ENCODE measurements around the gene FRMD3. TPM values are rescaled to one million over a fixed set of nuclear protein-coding genes. Genes with fewer than 3 reads are reported as not detected.

Gene FRMD3
- total and polyA plus RNA-seq, 8 donors = 1.3 to 18.0 (median 4.1) TPM

DNA sequence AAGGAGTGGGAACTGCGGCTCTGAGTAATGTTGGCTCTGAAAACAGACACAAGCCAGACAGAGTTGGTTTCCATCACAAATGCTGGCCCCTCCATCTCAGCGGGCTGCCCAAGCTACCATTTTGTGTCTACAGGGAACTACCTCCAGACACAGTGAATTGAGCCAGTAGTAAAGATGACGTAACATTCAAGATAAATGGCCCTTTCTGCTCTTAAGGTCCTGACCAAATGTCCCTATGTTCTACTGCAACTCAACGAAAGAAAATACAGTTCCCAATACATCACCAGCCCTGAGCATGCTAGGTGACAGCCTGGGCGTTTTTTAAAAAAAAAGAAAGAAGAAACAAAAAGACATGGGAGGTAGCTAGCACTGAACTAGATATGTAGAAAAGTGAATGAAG lies 247.5 kb downstream of the FRMD3 start:
- Histone ChIP-seq H3K27ac (no peak overlapping the region), H3K4me1 (no peaks in the 10 kb centered on the region), H3K4me3 (no peak overlapping the region), H3K9me3 (no peaks in the 10 kb centered on the region), H3K36me3 (no peaks in the 10 kb centered on the region), H3K27me3 (no peaks in the 10 kb centered on the region)
- TF ChIP-seq POLR2AphosphoS5 (IDR thresholded peaks at IDR 0.05) = no peak
- no peak for TF ChIP-seq POLR2A (IDR thresholded peaks at IDR 0.05)
- TF ChIP-seq, protein P1, sequence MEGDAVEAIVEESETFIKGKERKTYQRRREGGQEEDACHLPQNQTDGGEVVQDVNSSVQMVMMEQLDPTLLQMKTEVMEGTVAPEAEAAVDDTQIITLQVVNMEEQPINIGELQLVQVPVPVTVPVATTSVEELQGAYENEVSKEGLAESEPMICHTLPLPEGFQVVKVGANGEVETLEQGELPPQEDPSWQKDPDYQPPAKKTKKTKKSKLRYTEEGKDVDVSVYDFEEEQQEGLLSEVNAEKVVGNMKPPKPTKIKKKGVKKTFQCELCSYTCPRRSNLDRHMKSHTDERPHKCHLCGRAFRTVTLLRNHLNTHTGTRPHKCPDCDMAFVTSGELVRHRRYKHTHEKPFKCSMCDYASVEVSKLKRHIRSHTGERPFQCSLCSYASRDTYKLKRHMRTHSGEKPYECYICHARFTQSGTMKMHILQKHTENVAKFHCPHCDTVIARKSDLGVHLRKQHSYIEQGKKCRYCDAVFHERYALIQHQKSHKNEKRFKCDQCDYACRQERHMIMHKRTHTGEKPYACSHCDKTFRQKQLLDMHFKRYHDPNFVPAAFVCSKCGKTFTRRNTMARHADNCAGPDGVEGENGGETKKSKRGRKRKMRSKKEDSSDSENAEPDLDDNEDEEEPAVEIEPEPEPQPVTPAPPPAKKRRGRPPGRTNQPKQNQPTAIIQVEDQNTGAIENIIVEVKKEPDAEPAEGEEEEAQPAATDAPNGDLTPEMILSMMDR (IDR thresholded peaks at IDR 0.05) = no peak
- TF ChIP-seq EP300 (IDR thresholded peaks at IDR 0.05) = no peak
- 34 to 67% (median 57%) methylated on average over 5 of the region's 5 CpGs for WGBS, 5 donors
- intact Hi-C loops (cut with DNase I; ENCODE audit: low total_unique reads) = no loop called here
- DNase-seq = no peak

DNA sequence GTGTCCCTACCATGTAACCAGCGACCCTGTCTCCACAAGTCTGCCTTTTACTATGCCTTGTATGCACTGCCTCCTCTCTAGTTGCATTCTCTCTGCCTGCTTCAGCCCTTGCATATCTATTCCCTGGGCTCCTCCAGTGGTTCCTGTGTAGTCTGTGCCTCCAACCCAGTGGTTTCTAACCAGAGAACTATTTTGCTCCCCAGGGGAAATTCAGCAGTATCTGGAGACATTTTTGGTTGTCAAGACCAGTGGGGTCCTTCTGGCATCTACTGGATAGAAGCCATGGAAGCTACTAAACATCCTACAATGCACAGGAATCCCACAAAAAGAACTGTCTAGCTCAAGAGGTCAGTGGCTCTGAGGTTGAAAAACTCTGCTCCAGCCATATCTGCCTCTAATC lies 251.2 kb downstream of the FRMD3 start:
- TF ChIP-seq POLR2AphosphoS5 (IDR thresholded peaks at IDR 0.05) = no peak
- no peak for TF ChIP-seq EP300 (IDR thresholded peaks at IDR 0.05)
- TF ChIP-seq, protein P1 (IDR thresholded peaks at IDR 0.05) = no peak
- no peak for TF ChIP-seq POLR2A (IDR thresholded peaks at IDR 0.05)
- intact Hi-C loops (cut with DNase I; ENCODE audit: low total_unique reads) = no loop called here
- H3K4me1 ChIP-seq = no peaks in the 10 kb centered on the region
- no peak overlapping the region for H3K4me3 ChIP-seq
- DNase-seq = no peak
- no peak overlapping the region for H3K27ac ChIP-seq
- 80 to 100% (median 85%) methylated on average over 1 of the region's 1 CpG for WGBS, 5 donors
- H3K9me3 ChIP-seq = no peaks in the 10 kb centered on the region
- H3K36me3 ChIP-seq = no peaks in the 10 kb centered on the region
- H3K27me3 ChIP-seq = no peaks in the 10 kb centered on the region

DNA sequence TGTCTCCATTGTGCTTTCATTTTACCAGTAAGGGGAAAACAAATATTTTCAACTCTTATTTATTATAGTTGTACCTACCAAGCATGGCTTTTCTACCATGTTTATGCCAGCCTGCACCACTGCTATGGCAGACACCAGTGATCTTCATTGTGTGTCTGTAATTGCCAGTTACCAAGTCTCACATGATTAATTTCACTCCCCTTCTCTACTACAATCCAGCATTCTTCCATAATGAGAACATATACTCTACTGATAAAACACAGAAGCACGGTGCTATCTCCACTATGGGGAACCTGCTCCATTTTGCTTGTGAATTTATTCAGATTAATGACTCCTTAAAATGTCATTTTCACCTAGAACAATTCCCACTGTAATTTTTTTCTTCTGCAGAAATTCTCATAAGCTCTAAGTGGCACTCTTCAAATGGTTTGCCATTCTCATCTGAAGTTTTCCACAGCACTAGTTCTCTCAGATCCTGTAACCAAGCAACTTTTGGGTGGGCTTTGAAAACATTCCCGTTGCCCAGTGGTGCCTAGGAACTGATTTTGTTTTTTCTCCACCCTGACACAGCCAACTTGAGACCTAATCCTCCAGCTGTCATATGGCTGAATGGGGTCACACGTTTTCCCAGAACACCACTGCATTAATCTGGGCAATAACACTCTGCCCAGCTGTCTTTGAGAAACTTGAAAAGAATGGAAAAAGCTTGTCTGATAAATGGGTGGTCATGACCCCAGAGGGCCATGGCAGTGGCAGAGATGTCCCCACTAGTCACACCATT lies 252.6 kb downstream of the FRMD3 start:
- WGBS, 5 donors = 39 to 54% (median 50%) methylated on average over 3 of the region's 3 CpGs
- Histone ChIP-seq H3K36me3 (no peaks in the 10 kb centered on the region), H3K27me3 (no peaks in the 10 kb centered on the region), H3K27ac (no peak overlapping the region), H3K4me1 (peaks cover 5 to 12% (median 11%) of the 10 kb centered on the region in 4 donors), H3K9me3 (no peaks in the 10 kb centered on the region), H3K4me3 (no peak overlapping the region)
- DNase-seq = no peak
- intact Hi-C loops (cut with DNase I; ENCODE audit: low total_unique reads) = no loop called here
- TF ChIP-seq, protein P1 (IDR thresholded peaks at IDR 0.05) = no peak
- no peak for TF ChIP-seq POLR2A (IDR thresholded peaks at IDR 0.05)
- no peak for TF ChIP-seq EP300 (IDR thresholded peaks at IDR 0.05)
- TF ChIP-seq POLR2AphosphoS5 (IDR thresholded peaks at IDR 0.05) = no peak

DNA sequence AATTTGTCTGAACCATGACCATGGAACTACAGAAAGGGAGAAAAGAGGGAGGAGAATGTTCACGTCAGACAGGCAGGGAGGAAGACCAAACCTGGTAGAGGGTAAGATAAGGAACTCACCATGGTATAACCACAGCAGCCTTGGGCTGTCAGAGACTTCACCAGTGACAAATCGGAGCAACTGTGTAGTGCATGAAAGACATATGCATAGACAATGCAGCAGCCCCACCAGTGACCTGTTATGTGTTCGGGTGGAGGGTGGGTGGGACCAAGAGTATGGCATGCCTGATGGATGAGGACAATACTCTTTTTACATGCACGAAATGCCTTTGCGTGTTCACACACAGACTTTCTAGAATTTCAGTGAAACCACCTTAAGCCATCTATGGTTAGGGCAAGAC lies 253.5 kb downstream of the FRMD3 start:
- DNase-seq = no peak
- TF ChIP-seq POLR2A (IDR thresholded peaks at IDR 0.05) = no peak
- no peak for TF ChIP-seq EP300 (IDR thresholded peaks at IDR 0.05)
- TF ChIP-seq, protein P1 (IDR thresholded peaks at IDR 0.05) = no peak
- no peak for TF ChIP-seq POLR2AphosphoS5 (IDR thresholded peaks at IDR 0.05)
- Histone ChIP-seq H3K4me3 (no peak overlapping the region), H3K4me1 (peaks cover 5 to 15% (median 12%) of the 10 kb centered on the region in 4 donors), H3K36me3 (no peaks in the 10 kb centered on the region), H3K9me3 (no peaks in the 10 kb centered on the region), H3K27me3 (no peaks in the 10 kb centered on the region), H3K27ac (no peak overlapping the region)
- 81 to 87% (median 86%) methylated on average over 5 of the region's 5 CpGs for WGBS, 5 donors
- intact Hi-C loops (cut with DNase I; ENCODE audit: low total_unique reads) = no loop called here
